ACHN (cell line): ENCODE results near the gene PDZD2.

Source experiments
- DNase-seq: peaks from one replicate; pipeline ENCODE4 v3.0.0-alpha.2; 2015
- in situ Hi-C: cut with HindIII; loops from 2 replicates; pipeline ENCODE4 v1.10.0; 2017; ENCODE audit warnings: low sequenced_read_pairs, low pct_ligation_motif_present, low pct_unique_long_range_greater_than_20kb

The PDZD2 gene

GRCh38 chr5:31783086-31783645 is 144.2 kb downstream of the PDZD2 start:
- no peak for DNase-seq
- in situ Hi-C loops, result no loop called here

DNA sequence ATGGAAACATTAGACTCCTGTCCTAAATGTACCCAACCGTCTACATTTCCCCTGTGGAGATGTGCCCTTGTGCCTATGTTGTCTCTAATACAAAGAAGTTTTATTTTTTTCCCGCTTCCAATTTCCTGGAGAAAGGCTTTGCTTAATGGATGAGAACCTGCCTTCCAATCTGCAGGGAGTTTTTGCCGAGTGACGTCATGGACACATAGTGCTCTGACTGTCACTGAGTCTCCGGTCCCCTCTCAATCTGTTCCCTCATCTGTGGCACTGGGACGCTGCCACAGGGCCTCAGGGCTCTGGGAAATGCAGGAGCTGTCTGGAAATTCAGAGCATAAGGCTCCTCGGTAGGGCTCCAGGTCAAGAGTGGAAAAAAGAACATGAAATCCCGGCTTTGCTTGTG is 144.8 kb downstream of the PDZD2 start:
- in situ Hi-C loops, result no loop called here

DNA sequence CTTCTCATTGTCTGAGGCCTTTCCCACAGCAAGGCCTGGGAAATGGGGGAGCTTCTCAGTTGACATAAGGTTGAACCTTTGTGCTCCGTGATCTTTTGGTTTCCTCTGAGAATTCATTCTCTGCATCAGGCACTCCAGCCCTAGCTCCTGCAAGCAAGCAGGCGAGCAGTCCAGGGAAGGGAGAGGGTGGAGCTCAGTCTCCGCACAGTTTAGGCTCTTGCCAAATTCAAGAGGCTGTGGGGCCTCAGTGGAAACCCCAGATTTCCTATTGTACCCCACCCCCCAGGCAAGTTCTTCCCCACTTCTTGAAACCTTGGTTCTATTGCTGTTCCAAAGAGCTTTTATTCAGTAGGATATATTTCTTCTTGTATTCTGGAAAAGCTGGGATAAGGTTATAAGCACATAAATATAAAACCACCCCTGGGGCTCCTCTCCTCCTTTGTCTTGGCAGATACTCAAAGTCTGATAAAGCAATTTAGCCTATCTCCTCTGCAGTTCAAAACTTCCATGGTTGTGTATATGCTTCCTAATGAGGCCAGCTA is 147.2 kb downstream of the PDZD2 start:
- DNase-seq, result no peak
- in situ Hi-C loops, result no loop called here

More for the DNA sequence above, 144.8 kb downstream of the PDZD2 start:
- no peak for DNase-seq

DNA sequence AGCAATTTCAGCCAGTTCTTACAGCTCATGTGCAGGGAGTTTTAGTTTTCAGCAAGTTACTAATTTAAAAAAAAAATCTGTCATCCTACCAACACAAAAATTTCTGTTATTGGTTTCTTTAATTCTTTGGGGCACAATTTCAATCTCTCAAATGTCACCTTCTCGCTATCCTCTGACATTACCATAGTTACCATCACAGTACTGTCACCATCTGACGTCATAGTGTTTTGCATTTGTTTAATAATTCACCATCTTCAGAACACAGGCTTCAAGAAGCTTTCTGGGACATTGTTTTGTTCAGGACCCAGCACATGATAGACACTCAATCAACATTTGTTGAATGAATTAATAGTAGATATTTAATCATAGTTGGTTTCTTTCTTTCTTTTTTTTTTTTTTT is 155.1 kb downstream of the PDZD2 start:
- no peak for DNase-seq
- in situ Hi-C loops, result no loop called here

- DNase-seq, result no peak
- in situ Hi-C loops, result no loop called here
These were observed 159.2 kb downstream of the PDZD2 start for GRCh38 chr5:31798168-31798567.

- in situ Hi-C loops, result no loop called here
- DNase-seq, result no peak
These were observed 161.4 kb downstream of the PDZD2 start for GRCh38 chr5:31800351-31800750.

GRCh38 chr5:31805785-31806400 is 167.0 kb downstream of the PDZD2 start:
- no peak for DNase-seq
- in situ Hi-C loops, result no loop called here

GRCh38 chr5:31806561-31806960 is 167.6 kb downstream of the PDZD2 start:
- in situ Hi-C loops, result no loop called here
- DNase-seq, result no peak

DNA sequence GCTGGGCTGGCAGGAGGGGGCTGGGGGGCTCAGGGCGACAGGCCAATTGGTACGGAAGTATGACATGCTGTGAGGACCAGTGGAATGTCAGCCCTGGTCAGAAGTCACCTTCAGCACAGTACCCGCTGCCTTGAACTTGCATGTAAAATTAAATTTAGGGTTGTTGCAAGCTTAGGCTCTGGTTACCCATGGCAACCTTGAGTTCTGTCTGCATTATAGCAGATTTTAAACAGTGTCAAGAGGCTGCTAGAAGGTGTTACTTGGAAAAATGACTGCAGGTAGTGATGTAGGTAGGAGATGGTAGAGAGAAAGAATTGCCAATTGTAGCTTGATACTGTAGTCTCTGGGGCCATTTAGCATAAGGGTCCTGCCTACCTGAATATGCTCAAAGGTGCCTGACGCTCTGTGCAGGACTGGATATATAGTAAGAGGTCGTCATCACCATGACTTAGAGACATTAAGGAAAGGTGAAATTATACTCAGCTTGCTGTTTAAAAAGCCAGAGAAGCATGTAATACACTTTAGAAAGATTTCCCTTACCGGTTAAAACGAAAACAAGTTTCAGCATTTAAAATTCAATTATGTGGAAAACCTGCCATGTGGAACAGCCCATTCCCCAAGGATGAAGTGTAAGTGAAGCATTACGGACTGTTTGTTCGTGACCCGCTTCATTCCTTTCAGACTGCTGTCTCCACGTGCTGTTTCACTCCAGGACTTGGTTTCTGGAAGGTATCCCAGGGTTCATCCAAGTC is 169.0 kb downstream of the PDZD2 start:
- in situ Hi-C loops, result no loop called here

DNA sequence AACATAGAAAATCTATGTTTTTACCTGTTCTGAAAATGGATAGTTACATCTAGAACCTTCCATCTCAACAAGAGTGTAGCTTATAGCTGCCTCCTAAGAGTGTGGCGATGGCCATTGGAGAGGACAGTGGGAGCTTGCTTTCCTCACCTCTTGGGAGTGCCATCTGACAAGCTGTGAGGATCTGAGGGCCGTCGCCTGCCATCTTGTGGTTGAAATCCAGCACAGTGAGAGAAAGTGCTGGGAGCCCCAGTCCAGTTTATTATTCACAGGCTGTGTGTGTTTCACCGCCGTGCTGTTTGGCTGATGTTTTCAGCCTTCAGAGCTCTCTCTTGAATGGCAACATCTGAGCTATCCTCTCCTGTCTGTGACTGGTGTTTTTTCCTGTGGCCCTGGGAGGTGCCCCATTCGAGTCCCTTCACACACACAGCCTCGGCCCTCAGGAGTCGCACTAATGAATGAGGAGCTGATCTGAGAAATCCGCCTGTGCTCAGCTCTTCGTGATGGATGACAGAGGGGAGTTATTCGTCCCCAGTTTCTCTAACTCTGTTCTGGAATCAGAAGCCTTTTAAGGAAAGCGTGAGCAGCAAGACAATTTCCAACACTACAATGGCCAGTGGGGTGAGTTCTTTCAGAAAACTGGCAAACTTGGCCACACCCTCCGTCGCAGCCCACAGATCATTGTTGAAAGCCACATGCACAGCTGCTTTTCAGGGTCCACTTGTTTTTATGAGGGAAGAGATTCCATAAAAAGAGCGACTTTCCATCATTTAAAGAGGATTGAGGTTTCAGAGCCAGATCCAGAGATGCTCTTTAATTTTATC is 170.3 kb downstream of the PDZD2 start:
- DNase-seq, result peak; percentile 71
- in situ Hi-C loops, result no loop called here

More for the DNA sequence above, 169.0 kb downstream of the PDZD2 start:
- no peak for DNase-seq

DNA sequence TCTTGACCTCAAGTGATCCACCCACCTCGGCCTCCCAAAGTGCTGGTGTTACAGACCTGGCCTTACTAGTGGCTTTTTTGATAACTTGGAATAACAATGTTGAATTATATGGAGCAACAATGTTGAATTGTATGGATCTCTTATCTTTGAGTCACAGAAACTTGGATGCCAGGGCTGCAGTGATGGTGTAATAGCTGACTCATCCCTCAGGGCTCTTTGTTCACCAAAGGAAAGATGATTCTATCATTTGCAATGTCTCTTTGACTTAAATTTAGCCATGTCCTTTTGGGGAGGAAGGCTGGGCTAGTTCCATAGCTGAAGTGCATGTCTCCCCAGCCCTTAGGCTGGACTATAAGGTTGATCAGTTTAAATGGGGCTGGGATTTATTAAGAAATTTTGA is 172.3 kb downstream of the PDZD2 start:
- in situ Hi-C loops, result no loop called here
- peak; percentile 52 for DNase-seq

DNA sequence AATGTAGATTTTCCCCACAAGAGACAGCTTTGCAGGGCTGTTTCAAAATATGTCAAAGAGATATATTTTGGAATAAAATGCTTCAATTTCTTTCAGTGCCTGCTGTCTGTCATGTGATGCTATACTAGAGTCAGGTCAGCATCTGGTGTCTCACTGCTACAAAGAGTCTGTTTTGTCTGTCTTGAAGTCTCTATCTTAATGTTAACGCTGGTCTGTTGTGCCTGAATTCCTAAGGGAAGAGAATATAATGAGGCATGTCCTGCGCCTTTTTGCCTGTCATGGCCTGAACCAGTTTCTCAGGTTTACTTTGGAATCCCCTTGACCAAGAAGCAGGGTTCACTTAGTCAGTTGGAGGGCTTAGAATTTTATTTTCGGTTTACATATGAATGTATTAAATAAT is 176.4 kb downstream of the PDZD2 start:
- no peak for DNase-seq
- in situ Hi-C loops, result no loop called here

DNA sequence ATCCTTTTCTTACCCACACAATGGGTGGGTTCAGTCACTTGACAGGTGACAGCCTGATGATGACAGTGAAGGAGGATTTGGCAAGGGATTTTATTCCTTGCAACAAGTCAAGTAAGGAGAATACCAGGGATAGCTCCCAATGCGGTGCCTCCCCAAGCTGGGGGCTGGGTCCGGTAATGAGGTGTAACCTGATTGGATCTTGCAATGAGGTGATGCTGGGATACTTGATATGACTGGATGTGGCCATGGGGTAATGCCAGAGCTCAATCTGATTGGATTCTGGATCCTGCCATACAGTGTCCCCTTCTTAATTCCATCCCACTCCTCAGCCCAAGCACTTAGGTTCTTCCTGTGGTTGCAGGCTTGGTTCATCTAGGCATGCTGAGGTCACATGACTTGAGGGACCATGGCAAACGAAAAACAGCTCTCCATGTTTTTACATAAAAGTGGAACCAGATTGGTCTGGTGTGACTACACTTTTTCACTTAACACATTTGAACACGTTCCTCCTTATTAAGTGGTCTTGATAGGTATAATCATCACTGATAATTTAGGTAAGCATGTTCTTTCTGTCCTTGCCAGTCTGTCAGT is 181.1 kb downstream of the PDZD2 start:
- in situ Hi-C loops, result no loop called here
- DNase-seq, result no peak

DNA sequence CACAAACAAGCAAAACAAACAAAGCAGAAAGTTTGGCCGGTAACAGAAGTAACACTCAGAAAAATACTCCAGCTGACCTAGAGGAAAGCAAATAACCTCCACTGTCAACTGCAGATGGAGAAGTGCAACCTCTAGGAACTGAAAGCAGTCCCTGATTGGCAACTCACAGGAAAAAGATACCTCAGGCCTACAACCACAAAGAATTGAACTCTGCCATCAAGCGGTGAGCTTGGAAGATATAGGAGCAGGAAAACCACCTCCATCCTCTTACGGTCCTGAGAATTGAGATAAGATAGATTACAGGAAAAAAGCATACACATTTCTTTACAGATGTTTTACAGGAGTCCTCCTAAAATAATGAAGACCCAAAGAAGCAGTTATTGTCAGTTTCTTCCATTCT is 184.5 kb downstream of the PDZD2 start:
- in situ Hi-C loops, result no loop called here
- DNase-seq, result peak; percentile 4

DNA sequence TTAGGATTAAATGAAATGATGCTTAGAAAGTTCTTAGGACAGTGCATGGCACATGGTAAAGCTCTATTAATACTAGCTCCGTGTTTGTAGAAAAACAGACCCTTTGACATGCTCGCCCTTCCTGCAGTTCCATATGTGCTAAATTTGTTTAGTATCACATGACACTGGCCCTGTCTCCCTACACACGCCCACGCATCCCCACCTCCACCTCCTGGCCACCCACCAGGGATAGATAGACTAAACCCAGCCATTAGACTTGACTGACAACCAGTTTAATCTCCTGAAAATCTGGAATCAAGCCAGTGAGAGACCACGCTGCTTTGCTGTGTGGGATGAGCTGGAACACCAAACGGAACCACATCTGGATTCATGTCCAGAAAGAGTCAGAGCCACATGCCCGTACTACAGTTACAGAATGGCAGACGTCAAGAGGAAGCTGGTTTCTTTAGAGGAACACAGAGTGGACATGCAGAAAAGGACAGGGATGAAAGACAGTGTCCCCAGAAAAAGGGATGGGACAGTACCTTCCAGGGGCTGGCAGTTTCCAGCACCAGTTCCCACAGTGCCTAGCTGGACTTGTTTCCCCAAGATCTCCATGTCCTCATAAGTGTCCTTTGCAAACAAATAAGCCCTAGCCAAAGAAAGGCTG is 186.1 kb downstream of the PDZD2 start:
- no peak for DNase-seq
- in situ Hi-C loops, result no loop called here

DNA sequence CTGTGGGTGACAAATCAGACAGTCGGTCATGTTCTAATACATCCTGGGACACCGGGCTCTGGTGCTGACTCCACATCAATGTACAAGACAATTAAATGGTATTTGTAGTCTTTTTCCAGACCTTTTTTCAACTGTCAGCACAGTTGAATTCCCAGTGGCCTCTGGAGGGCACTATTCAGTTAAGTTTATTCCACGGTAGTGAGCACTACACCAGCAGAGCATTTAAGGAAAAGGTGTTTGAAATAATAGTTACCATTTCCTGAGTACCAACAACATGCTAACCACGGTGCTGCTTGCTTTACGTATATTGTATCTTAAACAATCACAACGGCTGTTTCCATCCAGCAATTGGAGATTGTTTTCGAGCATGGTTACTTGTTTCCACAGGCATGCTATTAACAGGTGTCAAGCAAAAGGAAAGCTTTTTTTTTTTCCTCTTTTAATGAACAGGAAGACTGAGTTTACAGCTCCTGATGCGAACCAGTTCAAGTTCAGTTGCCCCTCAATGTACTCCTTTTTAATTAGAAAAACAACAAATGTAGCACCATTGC is 186.7 kb downstream of the PDZD2 start:
- in situ Hi-C loops, result no loop called here
- peak; percentile 57 for DNase-seq

DNA sequence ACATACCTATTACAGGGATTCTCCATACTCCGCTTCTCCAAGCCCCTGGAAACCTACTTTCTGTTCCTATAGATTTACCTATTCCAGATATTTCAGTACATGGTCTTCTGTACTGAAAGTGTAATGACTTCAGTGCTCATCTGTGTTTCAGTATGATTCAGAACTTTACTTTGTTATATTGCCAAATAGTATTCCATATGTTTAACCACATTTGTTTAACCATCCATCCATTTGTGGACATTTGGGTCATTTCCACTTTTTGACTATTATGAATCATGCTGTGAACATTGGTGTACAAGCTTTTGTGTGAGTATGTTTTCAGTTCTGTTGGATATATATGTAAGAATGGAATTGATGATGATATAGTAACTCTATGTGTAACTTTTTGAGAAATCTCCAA is 188.9 kb downstream of the PDZD2 start:
- DNase-seq, result no peak
- in situ Hi-C loops, result no loop called here

- no peak for DNase-seq
- in situ Hi-C loops, result no loop called here
These were observed 194.0 kb downstream of the PDZD2 start for GRCh38 chr5:31832966-31833365.
